HG03095 (cell line): Measurements from ENCODE around the gene HDHD3.

ENCODE experiments used
- ATAC-seq: cut with Tn5 transposase; IDR thresholded peaks from one replicate; pipeline ENCODE4 v1.9.1; 2021; ENCODE audit warnings: moderate library complexity; ENCODE audit not compliant: unreplicated experiment

Gene HDHD3

GRCh38 chr9:113340011-113340699 lies 36.6 kb downstream of the HDHD3 start, which contains the start of gene WDR31:
WDR31 (minus strand) TSS chr9:113340275; CDS start chr9:113332022, 8,253 bp downstream.
- peak; percentile 98 for ATAC-seq

GRCh38 chr9:113337714-113338113 lies 39.1 kb downstream of the HDHD3 start:
- no peak for ATAC-seq

- ATAC-seq: no peak
Measured at GRCh38 chr9:113331780-113332179, 45.0 kb downstream of the HDHD3 start.

GRCh38 chr9:113328045-113328782 lies 48.6 kb downstream of the HDHD3 start:
- ATAC-seq: no peak

GRCh38 chr9:113326230-113326629 lies 50.6 kb downstream of the HDHD3 start:
- no peak for ATAC-seq
